ENCODE measurements around the gene LSM3. TPM values are rescaled to one million over a fixed set of nuclear protein-coding genes. Genes with fewer than 3 reads are reported as not detected.

LSM3 gene
- total RNA-seq, 2 experiments from 2014 or later: 12.4 to 21.9 TPM

DNA sequence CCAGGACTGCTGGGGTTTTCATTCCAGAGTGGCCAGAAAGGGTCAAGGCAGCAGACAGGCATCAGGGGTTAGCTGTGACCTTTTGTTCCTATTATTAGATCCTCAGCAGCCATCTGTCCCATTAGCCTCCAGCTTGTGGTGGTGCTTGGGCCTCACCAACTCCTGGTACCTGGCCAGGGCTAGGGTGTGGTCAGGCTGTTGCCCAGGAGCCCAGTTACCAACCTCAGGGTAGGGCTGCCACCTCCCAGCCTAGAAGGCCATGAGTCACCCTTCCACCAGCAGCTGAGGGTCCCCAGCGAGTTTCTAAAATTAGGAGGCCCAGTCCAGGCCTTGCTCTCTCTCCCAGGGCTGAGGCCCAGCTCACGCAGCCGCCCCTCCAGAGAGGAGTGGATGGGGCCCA lies 41.6 kb upstream of the LSM3 start:
- Histone ChIP-seq H3K4me3 (ENCODE audit: low read depth, low read length, poor library complexity, severe bottlenecking) (no peak overlapping the region), H3K4me2 (ENCODE audit: low read length) (no peak overlapping the region), H3K27ac (ENCODE audit: low read depth, low read length, poor library complexity, severe bottlenecking) (no peak overlapping the region), H3K9me2 (ENCODE audit: insufficient read depth, low read length) (no peaks in the 10 kb centered on the region), H4K20me1 (ENCODE audit: insufficient read depth, low read length) (no peaks in the 10 kb centered on the region), H3K79me2 (ENCODE audit: insufficient read depth, low read depth, low read length) (no peaks in the 10 kb centered on the region), H3K36me3 (ENCODE audit: insufficient read depth, low read length) (peaks cover 34% of the 10 kb centered on the region; the same call in 1 of the 2 replicates), H3K4me1 (ENCODE audit: insufficient read depth, low read length, poor library complexity, severe bottlenecking) (no peaks in the 10 kb centered on the region), H3K9me3 (ENCODE audit: low read length) (no peaks in the 10 kb centered on the region), H2AFZ (ENCODE audit: low read length) (no peak overlapping the region)
- ChIA-PET POLR2A (no interaction called here), CTCF (ENCODE audit: unreplicated experiment) (no interaction called here)
- BruUV-seq (replicated peaks): no TSS peak
- DNase-seq (ENCODE audit: low spot score): no peak
- TF ChIP-seq, protein P1, sequence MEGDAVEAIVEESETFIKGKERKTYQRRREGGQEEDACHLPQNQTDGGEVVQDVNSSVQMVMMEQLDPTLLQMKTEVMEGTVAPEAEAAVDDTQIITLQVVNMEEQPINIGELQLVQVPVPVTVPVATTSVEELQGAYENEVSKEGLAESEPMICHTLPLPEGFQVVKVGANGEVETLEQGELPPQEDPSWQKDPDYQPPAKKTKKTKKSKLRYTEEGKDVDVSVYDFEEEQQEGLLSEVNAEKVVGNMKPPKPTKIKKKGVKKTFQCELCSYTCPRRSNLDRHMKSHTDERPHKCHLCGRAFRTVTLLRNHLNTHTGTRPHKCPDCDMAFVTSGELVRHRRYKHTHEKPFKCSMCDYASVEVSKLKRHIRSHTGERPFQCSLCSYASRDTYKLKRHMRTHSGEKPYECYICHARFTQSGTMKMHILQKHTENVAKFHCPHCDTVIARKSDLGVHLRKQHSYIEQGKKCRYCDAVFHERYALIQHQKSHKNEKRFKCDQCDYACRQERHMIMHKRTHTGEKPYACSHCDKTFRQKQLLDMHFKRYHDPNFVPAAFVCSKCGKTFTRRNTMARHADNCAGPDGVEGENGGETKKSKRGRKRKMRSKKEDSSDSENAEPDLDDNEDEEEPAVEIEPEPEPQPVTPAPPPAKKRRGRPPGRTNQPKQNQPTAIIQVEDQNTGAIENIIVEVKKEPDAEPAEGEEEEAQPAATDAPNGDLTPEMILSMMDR (conservative IDR thresholded peaks at IDR 0.05; ENCODE audit: low read length): no peak
- intact Hi-C loops (cut with micrococcal nuclease; ENCODE audit: unreplicated experiment): no loop called here

DNA sequence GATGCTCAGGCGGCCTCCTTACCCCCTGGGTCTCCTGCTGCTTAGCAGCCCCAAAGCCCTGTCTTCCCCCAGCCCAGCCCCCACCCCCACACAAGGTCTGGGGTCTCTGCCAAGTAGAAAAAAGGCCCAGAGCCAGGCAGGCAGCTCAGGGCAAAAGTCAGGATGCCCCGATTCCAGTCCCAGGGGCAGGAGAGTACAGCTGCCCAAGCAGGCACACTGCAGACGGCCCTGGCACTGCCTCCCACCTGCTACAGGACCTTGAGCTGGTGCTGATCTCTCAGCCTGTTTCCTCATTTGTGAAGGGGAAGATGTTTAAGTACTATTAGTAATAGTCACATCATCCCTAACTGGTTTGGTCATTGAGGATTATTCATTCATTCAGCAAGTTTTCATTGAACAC lies 41.2 kb upstream of the LSM3 start:
- H3K9me2 ChIP-seq (ENCODE audit: insufficient read depth, low read length): no peaks in the 10 kb centered on the region
- H3K4me3 ChIP-seq (ENCODE audit: low read depth, low read length, poor library complexity, severe bottlenecking): no peak overlapping the region
- H3K27ac ChIP-seq (ENCODE audit: low read depth, low read length, poor library complexity, severe bottlenecking): no peak overlapping the region
- POLR2A ChIA-PET: no interaction called here
- DNase-seq (ENCODE audit: low spot score): no peak
- peaks cover 31% of the 10 kb centered on the region; the same call in 1 of the 2 replicates for H3K36me3 ChIP-seq (ENCODE audit: insufficient read depth, low read length)
- intact Hi-C loops (cut with micrococcal nuclease; ENCODE audit: unreplicated experiment): no loop called here
- no peak for TF ChIP-seq EZH2phosphoT487 (IDR thresholded peaks at IDR 0.05; ENCODE audit: borderline replicate concordance, low read depth, low read length)
- TF ChIP-seq, protein P1 (conservative IDR thresholded peaks at IDR 0.05; ENCODE audit: low read length): no peak
- no peaks in the 10 kb centered on the region for H3K79me2 ChIP-seq (ENCODE audit: insufficient read depth, low read depth, low read length)
- no peaks in the 10 kb centered on the region for H3K9me3 ChIP-seq (ENCODE audit: low read length)
- no peak overlapping the region for H3K4me2 ChIP-seq (ENCODE audit: low read length)
- no peak overlapping the region for H2AFZ ChIP-seq (ENCODE audit: low read length)
- CTCF ChIA-PET (ENCODE audit: unreplicated experiment): no interaction called here
- no TSS peak for BruUV-seq (replicated peaks)
- H4K20me1 ChIP-seq (ENCODE audit: insufficient read depth, low read length): no peaks in the 10 kb centered on the region
- H3K4me1 ChIP-seq (ENCODE audit: insufficient read depth, low read length, poor library complexity, severe bottlenecking): no peaks in the 10 kb centered on the region

DNA sequence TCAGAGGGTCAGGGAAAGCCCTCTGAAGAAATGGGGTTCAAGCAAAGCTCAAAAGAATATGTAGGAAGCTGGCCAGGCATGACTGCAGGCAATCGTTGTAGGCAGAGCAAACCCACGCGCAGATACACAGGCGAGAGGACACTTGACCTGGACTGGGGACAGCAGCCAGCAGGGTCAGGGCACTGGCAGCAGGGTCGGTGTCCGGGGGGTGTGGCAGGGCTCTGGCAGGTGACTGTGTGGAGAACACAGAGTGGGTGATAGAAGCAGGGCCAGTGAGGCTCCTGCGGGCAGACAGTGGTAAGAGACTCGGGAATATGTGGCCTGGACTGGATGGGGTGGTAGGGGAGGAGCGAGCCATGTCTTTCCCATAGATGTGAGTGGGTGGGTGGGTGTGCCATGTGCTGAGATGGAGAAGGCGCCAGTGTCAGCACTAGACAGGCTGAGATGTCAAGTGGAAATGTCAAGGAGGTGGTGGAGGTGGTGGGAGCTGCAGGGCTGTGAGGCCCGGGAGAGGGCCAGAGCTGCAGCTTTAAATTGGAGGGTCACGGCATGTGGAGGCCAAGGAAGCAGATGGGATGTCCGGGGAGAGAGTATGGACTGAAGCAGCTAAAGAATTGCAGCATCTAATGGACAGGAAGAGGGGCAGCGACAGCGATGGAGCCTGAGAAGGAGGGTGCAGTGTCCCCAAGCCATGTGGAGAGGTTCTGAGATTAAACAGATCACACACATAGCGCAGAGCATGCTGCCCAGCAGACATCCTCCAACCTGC lies 40.3 kb upstream of the LSM3 start:
- intact Hi-C loops (cut with micrococcal nuclease; ENCODE audit: unreplicated experiment): no loop called here
- DNase-seq (ENCODE audit: low spot score): no peak
- Histone ChIP-seq H3K27ac (ENCODE audit: low read depth, low read length, poor library complexity, severe bottlenecking) (no peak overlapping the region), H2AFZ (ENCODE audit: low read length) (no peak overlapping the region), H3K4me3 (ENCODE audit: low read depth, low read length, poor library complexity, severe bottlenecking) (no peak overlapping the region), H3K9me3 (ENCODE audit: low read length) (no peaks in the 10 kb centered on the region), H4K20me1 (ENCODE audit: insufficient read depth, low read length) (no peaks in the 10 kb centered on the region), H3K9me2 (ENCODE audit: insufficient read depth, low read length) (no peaks in the 10 kb centered on the region), H3K36me3 (ENCODE audit: insufficient read depth, low read length) (peaks cover 23% of the 10 kb centered on the region; the same call in 1 of the 2 replicates), H3K4me1 (ENCODE audit: insufficient read depth, low read length, poor library complexity, severe bottlenecking) (no peaks in the 10 kb centered on the region), H3K4me2 (ENCODE audit: low read length) (no peak overlapping the region), H3K79me2 (ENCODE audit: insufficient read depth, low read depth, low read length) (no peaks in the 10 kb centered on the region)
- ChIA-PET CTCF (ENCODE audit: unreplicated experiment) (no interaction called here), POLR2A (no interaction called here)
- no TSS peak for BruUV-seq (replicated peaks)
- no peak for TF ChIP-seq EZH2phosphoT487 (IDR thresholded peaks at IDR 0.05; ENCODE audit: borderline replicate concordance, low read depth, low read length)
- TF ChIP-seq, protein P1 (conservative IDR thresholded peaks at IDR 0.05; ENCODE audit: low read length): no peak
